ENCODE results near the gene ENO4. TPM values are rescaled to one million over a fixed set of nuclear protein-coding genes. Genes with fewer than 3 reads are reported as not detected.

The ENO4 gene
- total and polyA plus RNA-seq, 9 of the 15 experiments (the other 6 are each of a cell fraction or from before 2014, with no cell fraction given) = 0.07 TPM; not detected in 8

GRCh38 chr10:116809483-116810119 is 39.7 kb upstream of the ENO4 start:
- Histone ChIP-seq H3K9me1 (ENCODE audit: control insufficient read depth, insufficient read depth, low read length) (no peaks in the 10 kb centered on the region), H3K9ac (ENCODE audit: insufficient read depth in 1 of 2, low read depth in 2 of 2, low read length in 2 of 2) (no peak overlapping the region), H3K4me2 (ENCODE audit: insufficient read depth, low read length) (no peak overlapping the region; the same call in 1 of the 2 replicates), H3K4me3 (no peak overlapping the region), H3K4me1 (replicated peaks in 1 of 2; ENCODE audit: control insufficient read depth in 2 of 2, insufficient read depth in 2 of 2, low read length in 2 of 2) (no peaks in the 10 kb centered on the region; a peak in 1 of 5 replicates), H4K20me1 (replicated peaks; ENCODE audit: control insufficient read depth, insufficient read depth, low read length) (no peaks in the 10 kb centered on the region), H3K27ac (ENCODE audit: extremely low read depth, low read depth, low read length) (no peak overlapping the region), H3K9me3 (replicated peaks; ENCODE audit: control insufficient read depth, insufficient read depth, low read depth, low read length) (no peaks in the 10 kb centered on the region), H3K27me3 (ENCODE audit: control insufficient read depth in 2 of 2, insufficient read depth in 2 of 2, low read length in 2 of 2) (peaks cover 7 to 32% of the 10 kb centered on the region in 2 experiments; a peak in 3 of 5 replicates), H3K36me3 (ENCODE audit: control insufficient read depth, insufficient read depth, low read length) (no peaks in the 10 kb centered on the region), H3K79me2 (ENCODE audit: control insufficient read depth, insufficient read depth, low read length) (no peaks in the 10 kb centered on the region), H2AFZ (ENCODE audit: low read depth, low read length) (no peak overlapping the region)
- peak; percentile 86 for ATAC-seq
- ChIA-PET POLR2A (interaction anchor here (0.6 kb wide), 2 partner anchors 392 to 657 kb away, joined by 3 read pairs; no protein-coding TSS in a partner anchor), CTCF (ENCODE audit: low intra/inter-chr PET ratio) (interaction anchor here (0.5 to 0.9 kb wide), 2 partner anchors 21 to 365 kb away, joined by 3 to 4 read pairs; no protein-coding TSS in a partner anchor)
- no TSS peak for BruUV-seq (replicated peaks)
- no peak for FAIRE-seq
- intact Hi-C loops (cut with micrococcal nuclease) = no loop called here
- 0% methylated on average over 17 of the region's 20 CpGs for WGBS (ENCODE audit: insufficient coverage, low coverage, missing lambda C conversion rate)
- DNase-seq (ENCODE audit: extremely low read depth in 1 of 4, low spot score in 3 of 4) = peak; percentile 28 to 53 (median 45)
- in situ Hi-C loops (cut with MboI) = loop anchor here (5.0 kb wide), 1 partner anchor 368 kb away; no protein-coding TSS in a partner anchor
- TF ChIP-seq CTCF (IDR thresholded peaks at IDR 0.05 in 2 of 3, conservative IDR thresholded peaks at IDR 0.05 in 1 of 3; ENCODE audit: insufficient read depth in 2 of 3, low read depth in 1 of 3, low read length in 3 of 3) (peak; percentile 50 to 64 (median 57)), AFF1 (IDR thresholded peaks at IDR 0.05; ENCODE audit: low read depth in 1 of 2, partially characterized antibody in 2 of 2) (no peak), TEAD4 (IDR thresholded peaks at IDR 0.05; ENCODE audit: low read length) (no peak), TEAD4 (CRISPR knock-in tag; IDR thresholded peaks at IDR 0.05; ENCODE audit: borderline replicate concordance) (no peak), MXD1 (CRISPR knock-in tag; IDR thresholded peaks at IDR 0.05; ENCODE audit: borderline replicate concordance, poor library complexity, severe bottlenecking) (no peak), ZNF24 (IDR thresholded peaks at IDR 0.05) (no peak)
